ENCODE results near the gene SCMH1.
"Not testable (repeated sequence)": the region's sequence is repeated elsewhere in the genome, so short reads cannot be mapped to it uniquely, and the experiment has no call there.

The SCMH1 gene

DNA sequence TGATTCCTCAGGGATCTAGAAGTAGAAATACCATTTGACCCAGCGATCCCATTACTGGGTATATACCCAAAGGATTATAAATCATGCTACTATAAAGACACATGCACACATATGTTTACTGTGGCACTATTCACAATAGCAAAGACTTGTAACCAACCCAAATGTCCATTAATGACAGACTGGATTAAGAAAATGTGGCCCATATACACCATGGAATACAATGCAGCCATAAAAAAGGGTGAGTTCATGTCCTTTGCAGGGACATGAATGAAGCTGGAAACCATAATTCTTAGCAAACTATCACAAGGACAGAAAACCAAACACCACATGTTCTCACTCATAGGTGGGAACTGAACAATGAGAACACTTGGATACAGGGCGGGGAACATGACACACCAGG lies 30.5 kb downstream of the SCMH1 start:
- not testable (repeated sequence) for DNase-seq (ENCODE audit: low spot score)

DNA sequence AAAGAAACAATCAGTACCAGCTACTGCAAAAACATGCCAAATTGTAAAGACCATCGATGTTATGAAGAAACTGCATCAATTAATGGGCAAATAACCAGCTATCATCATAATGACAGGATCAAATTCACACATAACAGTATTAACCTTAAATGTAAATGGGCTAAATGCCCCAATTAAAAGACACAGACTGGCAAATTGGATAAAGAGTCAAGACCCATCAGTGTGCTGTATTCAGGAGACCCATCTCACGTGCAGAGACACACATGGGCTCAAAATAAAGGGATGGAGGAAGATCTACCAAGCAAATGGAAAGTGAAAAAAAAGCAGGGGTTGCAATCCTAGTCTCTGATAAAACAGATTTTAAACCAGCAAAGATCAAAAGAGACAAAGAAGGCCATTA lies 35.1 kb downstream of the SCMH1 start:
- DNase-seq (ENCODE audit: low spot score) = not testable (repeated sequence)

DNA sequence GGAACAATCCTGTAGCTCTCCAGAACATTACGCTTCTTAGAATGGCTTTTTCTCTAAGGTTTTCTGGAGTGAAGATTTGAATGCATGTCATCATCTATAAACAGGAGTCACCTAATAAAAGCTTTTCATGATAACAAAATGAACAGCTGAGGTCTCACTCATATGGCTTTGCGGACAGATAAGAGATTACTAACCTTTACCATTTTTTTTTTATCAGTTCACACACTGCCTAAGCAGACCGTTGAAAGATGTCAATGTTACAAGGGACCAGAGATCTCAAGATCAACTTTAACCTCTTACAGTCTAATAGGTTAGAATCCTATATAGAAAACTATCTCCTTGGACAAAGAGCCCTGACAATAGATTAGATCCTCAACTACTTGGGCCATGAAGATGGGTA lies 41.4 kb downstream of the SCMH1 start:
- DNase-seq (ENCODE audit: low spot score) = no peak

DNA sequence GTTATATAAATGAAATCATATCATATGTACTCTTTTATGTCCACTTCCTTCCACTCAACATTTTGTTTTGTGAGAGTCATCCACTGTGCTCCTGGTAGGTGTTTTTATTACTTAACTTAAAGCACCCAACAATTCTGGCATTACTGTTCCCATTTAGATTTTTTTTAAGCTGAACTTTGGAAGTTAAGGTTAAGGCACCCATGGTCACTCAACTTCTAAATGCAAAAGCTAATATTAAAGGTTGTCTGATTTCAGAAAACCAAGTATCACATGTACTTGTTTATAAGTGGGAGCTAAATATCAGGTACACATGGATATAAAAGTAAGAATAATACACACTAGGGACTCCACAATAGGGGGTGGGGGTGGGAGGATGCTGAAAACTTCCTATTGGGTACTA lies 42.7 kb downstream of the SCMH1 start:
- DNase-seq (ENCODE audit: low spot score) = no peak

DNA sequence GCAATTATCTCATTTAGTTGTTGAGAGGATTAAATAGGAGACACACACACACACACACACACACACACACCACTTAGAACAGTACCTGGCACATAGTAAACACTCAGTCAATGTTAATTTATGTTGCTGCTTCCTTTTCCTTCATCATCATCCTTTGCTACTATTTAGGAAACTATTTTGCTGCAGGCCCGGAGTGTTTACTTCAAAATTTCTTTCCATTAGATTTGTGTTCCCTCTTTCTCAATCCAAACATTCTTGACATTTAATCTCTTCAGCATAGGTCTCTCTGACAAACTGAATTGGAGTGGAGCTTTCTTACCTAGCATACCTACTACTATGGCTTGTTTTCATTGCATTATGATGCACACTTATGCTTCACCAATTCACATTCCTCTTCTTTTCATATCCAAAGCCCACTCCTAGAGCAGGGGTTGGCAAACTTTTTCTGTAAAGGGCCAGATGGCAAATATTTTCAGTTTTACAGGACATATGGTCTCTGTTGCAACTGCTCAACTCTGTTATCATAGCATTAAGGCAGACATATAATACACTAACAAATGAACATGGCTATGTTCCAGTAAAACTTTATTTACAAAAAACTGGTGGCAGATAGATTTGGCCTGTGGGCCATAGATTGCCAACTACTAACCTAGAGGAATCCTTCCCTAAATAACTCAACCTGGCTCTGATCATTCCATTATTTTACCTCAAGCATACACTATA lies 49.5 kb downstream of the SCMH1 start:
- no peak for DNase-seq (ENCODE audit: low spot score)

DNA sequence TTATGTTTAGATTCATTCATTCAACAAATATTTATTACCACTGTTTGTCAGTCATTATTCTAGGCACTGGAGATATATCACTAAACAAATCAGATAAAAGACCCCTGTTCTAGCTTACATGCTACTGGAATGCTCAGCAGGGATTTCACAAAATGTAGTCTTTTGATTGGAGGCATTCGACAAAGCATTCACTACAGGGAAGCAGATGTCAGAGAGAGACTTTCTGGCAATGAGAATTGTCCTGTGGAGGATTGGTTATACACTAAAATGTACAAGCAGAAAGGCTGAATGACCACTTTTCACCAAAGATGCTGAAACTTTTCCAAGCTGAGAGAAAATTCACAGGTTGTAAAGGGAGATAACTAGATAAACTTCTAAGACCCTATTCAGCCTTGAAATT lies 57.7 kb downstream of the SCMH1 start:
- DNase-seq (ENCODE audit: low spot score) = no peak

DNA sequence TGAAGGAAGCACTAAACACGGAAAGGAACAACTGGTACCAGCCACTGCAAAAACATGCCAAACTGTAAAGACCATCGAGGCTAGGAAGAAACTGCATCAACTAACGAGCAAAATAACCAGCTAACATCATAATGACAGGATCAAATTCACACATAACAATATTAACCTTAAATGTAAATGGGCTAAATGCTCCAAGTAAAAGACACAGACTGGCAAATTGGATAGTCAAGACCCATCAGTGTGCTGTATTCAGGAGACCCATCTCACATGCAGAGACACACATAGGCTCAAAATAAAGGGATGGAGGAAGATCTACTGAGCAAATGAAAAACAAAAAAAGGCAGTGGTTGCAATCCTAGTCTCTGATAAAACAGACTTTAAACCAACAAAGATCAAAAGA lies 63.9 kb downstream of the SCMH1 start:
- DNase-seq (ENCODE audit: low spot score) = not testable (repeated sequence)

DNA sequence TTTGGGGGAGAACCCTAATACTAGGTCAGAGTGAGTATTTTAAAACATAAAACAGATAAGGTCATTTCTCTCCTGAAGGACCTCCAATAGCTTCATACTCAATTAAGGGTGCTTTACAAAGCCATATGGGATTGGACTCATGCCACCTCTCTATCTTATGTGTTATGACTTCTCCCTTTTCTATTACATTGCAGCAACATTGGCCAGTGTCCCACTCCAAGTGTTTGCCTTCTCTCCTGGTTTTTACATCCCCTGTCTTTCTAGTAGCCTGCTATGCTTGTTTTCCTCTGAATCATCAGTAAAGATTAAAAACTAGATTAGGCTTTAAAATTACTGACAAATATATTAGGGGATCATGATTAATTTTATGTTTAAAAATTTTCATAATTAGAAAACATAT lies 66.6 kb downstream of the SCMH1 start:
- no peak for DNase-seq (ENCODE audit: low spot score)

DNA sequence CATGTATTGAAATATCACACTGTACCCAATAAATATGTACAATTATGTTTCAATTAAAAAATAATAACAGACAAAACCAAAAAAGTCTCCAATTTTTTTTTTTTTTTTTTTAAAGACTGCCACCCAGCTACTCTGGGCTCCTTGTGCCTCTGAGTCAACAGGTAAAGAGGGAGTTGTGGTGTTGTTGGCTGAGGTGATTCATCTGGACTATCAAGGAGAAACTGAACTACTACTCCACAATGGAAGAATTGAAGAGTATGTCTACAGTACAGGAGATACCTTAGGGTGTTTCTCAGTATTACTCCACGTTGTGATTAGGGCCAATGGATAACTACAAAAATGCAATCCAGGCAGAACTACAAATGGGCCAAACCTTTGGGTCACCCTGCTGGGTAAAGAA lies 67.9 kb downstream of the SCMH1 start:
- DNase-seq (ENCODE audit: low spot score) = no peak

DNA sequence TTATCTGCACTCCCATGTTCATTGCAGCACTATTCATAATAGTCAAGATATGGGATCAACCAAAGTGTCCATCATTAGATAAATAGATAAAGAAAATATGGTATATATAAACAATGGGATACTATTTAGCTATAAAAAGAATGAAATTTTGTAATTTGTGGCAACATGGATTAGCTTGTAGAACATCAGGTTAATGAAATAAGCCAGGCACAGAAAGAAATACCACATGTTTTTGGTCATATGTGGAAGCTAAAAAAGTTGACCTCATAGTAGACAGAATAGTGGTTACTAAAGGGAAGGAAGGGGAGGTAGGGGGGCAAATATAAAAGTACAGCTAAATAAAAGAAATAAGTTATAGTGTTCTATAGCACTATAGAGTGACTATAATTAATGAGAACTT lies 68.5 kb downstream of the SCMH1 start:
- DNase-seq (ENCODE audit: low spot score) = no peak

DNA sequence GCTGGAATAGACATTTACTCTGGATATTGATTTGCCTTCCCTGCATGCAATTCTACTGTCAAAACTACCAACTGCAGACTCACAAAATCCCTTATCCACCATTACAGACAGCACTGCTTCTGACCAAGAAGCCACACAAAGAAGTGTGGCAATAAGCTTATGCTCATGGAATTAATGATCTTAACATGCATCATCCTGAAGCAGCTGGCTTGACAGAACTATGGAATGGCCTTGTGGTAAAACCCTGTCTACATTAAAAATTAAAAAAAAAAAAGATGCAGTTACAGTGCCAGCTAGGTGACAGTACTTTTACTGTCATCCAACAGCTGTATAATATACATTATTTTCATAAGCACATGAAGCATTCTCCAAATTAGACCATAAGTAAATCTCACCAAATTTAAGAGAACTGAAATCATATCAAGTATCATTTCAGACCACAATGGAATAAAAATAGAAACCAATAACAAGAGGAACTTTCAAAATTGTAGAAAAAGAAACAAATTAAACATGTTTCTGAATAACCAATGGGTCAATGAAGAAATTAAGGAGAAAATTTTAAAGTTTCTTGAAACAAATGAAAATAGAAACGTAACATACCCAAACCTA lies 70.7 kb downstream of the SCMH1 start:
- DNase-seq (ENCODE audit: low spot score) = no peak

DNA sequence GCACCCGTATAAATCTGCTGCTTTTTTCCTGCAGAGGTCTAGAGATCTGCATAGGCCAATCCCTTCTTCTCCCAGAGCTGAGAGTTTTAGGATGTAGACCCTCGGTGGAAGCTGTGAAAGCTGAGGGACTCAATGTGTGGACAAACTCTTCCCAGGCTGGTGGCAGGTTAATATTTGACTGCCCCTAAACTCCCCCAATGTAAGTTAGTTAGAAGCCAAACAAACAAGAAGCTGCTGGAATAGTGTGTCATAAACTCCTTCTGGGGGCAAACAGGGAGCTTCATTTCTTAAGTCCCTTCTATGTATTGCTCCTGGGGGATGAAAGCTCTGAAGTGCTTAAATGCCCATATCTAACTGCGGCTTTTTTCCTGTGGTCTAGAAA lies 72.3 kb downstream of the SCMH1 start:
- DNase-seq (ENCODE audit: low spot score) = no peak

DNA sequence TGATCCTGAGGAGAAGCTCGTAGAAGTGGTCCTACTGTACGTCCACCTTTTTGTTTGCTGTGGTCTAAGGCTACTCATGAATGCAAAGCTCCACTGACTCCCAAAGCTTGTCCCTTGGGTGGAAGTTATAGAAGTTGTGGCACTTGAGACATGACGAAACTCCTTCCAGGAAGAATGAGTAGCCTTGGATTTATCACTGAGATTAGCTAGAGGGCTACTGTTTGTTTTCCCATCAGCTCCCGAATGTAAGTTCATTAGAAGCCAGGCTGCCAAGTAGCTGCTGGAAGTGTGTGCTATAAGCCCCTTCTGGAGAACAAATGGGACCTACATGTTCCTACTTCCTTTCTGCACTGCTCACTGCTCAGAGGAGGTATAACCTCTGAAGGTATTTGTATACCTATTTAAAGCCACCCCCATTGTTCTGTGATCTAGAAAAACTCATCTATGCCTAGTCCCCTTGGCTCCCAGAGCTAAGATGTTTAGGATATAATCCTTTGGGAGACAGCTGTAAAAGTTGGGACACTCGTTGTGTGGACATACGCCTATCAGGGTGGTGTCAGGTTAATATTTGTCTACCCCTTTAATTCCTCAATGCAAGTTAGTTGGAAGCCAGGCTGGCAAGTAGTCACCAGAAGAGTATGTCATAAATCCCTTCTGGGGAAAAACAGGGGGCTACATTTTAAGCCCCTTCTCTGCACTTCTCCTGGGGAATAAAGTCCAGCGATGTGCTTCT lies 72.9 kb downstream of the SCMH1 start:
- DNase-seq (ENCODE audit: low spot score) = no peak

DNA sequence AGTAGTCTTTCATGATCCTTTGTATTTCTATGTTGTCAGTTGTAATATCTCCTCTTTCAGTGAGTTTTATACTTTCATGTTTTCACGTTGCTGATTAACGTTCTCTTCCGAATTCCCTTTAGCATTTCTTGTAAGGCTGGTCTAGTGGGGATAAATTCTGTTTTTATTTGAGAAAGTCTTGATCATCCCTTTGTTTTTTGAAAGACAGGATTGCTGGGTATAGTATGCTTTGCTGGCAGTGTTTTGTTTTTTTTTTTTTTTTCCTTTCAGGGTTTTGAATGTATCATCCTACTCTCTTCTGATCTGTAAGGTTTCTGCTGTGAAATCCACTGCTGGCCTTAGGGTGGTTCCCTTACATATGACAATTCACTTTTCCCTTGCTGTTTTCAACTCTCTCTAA lies 74.4 kb downstream of the SCMH1 start:
- DNase-seq (ENCODE audit: low spot score) = no peak

DNA sequence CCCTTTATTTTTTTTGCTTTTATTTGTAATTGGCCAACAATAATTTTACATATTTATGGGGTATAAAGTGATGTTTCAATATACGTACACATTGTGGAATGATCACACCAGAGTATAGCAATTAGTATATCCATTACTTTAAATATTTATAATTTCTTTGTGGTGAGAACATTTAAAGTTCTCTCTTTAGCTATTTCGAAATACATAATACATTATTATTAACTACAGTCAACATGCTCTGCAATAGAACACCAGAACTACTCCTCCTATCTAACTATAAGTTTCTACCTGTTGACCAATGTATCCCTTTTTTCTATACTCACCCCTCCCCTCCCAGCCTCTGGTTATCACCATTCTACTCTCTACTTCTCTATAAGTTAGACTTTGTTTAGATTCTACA lies 77.4 kb downstream of the SCMH1 start:
- no peak for DNase-seq (ENCODE audit: low spot score)

DNA sequence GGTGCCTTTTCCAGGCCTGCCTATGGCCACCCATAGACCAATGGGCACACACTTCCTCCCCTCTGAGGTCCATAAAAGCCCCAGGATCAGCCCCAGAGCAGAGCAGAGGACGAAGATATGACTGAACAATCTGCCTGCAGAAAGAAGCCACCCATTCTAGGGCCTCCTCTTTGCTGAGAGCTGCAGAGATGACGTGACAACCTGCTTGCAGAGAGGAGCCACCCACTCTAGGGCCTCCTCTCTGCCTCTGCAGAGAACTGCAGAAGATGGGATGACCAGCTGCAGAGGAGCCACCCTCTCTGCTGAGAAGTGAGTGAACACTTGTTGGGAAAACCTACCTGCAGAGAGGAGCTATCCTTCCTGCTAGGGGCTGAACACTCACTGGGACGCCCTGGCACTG lies 79.7 kb downstream of the SCMH1 start:
- no peak for DNase-seq (ENCODE audit: low spot score)

DNA sequence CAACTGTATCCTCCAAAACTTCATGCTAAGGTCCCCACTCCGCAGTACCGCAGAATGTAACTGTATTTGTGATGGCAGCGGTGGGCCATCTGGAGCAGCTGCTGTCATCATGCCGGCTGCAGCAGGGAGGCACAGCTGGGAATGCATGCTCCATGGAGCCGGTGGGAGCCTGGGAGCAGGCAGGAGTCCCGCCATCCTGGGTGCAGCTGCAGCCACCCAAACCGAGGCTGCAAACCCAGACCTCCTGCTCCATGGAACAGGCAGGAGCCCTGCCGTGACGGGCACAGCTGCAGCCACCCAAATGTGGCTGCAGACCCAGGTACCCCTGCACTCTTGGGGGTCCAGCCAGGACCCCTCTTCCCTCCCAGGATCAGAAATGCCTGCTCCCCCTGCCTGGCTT lies 80.3 kb downstream of the SCMH1 start:
- DNase-seq (ENCODE audit: low spot score) = peak; percentile 67

DNA sequence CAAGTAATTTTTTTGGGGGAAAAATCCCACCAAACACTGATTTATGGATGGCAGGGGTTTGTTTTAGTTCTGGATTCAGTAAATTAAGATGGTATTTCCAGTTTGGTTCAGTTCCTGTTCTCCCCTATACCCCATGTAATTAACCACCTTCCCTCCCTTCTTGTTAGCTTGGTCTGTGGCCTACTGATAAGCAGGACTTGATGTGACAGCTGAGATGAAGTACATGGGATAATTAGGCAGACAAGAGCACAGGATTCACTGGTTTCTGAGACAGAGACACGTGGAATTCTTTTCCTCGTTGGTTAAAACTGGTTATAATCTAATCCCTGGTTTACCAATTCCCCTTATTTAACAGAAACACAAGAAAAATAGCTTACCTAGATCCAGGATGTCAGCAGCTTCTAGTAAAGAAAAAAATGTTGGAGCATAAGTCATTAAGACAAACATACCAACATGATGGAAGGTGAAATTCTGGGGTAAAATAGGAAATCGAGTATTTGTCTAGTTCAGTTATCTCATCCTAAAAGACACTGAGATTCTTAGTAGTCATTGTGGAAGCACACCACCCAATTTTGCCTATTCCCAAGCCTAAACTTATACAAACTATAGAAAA lies 81.5 kb downstream of the SCMH1 start:
- no peak for DNase-seq (ENCODE audit: low spot score)

DNA sequence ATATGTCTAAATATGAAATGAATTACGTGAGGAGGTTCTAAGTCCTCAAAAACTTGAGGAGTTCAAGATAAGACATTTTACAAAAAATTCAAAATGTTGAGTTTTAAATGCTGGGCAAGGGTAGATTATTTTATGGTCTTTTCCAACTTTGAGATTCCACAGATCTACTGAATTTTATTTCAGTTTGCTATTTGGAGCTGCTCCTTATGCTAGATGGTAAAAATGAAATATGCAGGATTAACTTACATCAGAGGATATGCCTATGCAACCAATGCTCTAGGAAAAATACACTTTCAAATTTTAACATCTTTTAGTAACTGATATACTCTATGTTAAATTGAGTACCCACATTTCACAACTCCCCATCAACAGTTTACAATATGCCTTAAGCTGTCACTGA lies 83.1 kb downstream of the SCMH1 start:
- no peak for DNase-seq (ENCODE audit: low spot score)

DNA sequence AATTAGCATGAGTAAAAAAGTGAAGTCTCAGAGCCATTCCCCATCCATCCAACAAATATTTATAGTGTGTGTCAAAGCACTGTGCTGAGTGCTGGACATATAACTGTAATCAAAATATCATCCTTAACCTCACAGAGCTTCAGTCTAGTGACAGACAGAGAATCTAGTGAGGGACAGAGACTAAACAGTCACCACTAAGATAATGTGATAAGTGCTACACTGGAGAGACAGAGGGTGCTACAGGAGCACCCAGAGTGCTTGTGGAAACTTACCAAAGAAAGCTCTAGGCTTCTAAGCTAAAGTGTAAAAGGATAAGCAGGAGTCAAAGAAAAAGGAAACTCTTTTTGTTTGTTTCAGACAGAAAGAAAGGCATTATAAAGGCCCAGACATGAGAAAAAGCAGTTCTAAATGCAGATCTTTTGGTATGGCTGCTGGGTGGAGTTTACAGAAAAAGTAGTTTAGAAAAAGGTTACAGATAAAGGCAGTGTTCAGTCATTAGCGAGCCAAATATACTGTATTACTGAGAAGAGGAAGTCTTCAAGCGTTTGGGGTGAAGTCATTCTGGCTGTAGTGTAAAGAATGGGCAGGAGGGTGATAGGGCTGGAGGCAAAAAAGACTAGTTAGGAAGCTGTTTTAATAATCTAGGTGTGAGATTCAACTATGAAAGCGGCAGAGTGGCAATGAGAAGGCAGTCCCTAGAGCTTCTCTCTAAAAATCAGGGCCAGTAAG lies 83.8 kb downstream of the SCMH1 start:
- DNase-seq (ENCODE audit: low spot score) = no peak

DNA sequence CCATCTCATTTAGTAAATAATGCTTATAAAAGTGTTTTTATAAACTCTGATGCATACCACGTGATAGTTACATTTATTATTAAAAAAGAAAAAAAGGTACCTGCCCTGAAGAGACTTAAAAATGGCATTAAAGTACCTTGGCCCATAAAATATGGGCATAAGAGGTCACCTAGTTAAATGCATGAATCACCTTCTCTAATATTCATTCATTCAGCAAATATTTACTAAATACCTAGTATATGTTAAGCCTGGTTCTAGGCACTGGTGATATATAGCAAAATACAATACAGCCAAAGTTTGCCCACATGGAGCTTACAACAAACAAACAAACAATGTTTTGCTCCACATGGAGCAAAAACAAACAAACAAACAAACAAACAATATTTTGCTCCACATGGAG lies 87.0 kb downstream of the SCMH1 start:
- DNase-seq (ENCODE audit: low spot score) = no peak

DNA sequence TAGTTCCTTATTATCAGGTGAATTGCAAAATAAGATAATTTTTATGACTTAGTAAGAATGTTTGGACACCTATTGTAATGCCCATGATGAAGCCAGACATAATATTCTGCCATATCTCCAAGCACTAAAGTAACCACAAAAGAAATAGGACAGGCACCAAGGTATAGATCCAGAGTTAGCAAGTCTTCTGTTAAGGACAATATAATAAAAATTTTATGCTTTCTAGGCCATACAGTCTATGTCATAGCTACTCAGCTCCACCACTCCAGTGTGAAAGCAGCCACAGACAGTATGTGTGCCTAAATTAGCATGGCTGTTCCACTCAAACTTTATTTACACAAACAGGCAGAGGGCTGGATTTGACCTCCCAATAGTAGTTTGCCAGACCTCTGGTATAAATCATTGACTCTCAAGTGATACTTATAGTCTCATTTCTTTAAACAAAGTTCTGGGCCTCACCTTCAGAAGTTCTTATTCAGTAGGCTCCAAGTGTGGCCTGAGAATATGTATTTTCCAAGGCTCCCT lies 88.3 kb downstream of the SCMH1 start:
- no peak for DNase-seq (ENCODE audit: low spot score)

Measured in left forelimb (tissue), 1 donor.